Type B pancreatic cell (in vitro differentiated cells): ENCODE results near the gene CCDC157. TPM values are rescaled to one million over a fixed set of nuclear protein-coding genes. Genes with fewer than 3 reads are reported as not detected.

Experiments
- DNase-seq: peaks from one replicate; pipeline ENCODE4 v3.0.0; 2021; ENCODE audit warnings: mixed read lengths; ENCODE audit not compliant: unreplicated experiment; ENCODE audit errors: extremely low spot score
- H3K27ac Mint-ChIP-seq: 2 replicates; pipeline ENCODE4 v1.8.0; 2021; ENCODE audit warnings: mild to moderate bottlenecking, mixed read lengths
- H3K27me3 Mint-ChIP-seq: 2 replicates; pipeline ENCODE4 v1.8.0; 2021; ENCODE audit warnings: mixed read lengths
- H3K36me3 Mint-ChIP-seq: 2 replicates; pipeline ENCODE4 v1.8.0; 2021; ENCODE audit warnings: mixed read lengths
- H3K4me1 Mint-ChIP-seq: one replicate; pipeline ENCODE4 v1.8.0; 2021; ENCODE audit warnings: mixed read lengths; ENCODE audit not compliant: unreplicated experiment
- H3K4me3 Mint-ChIP-seq: 2 replicates; pipeline ENCODE4 v1.8.0; 2021; ENCODE audit warnings: mild to moderate bottlenecking, mixed read lengths
- H3K9me3 Mint-ChIP-seq: 2 replicates; pipeline ENCODE4 v1.8.0; 2021; ENCODE audit warnings: mixed read lengths
- CTCF ChIP-seq: fragments of 200-600 bp; sonication (generic); conservative IDR thresholded peaks from 2 replicates; pipeline ENCODE4 v1.5.0; 2021; ENCODE audit warnings: antibody characterized with exemption, mild to moderate bottlenecking
- total RNA-seq: library from RNA; stranded (reverse); gene quantifications from 2 replicates; pipeline ENCODE4 v1.2.1, GENCODE V29; 2021; ENCODE audit warnings: low replicate concordance

Gene CCDC157
- total RNA-seq, 1 donor from 2014 or later, result 9.4 TPM

GRCh38 chr22:30348809-30349208, 8.0 kb upstream of the CCDC157 start:
- Mint-ChIP-seq H3K9me3 (no peaks in the 10 kb centered on the region), H3K4me1 (peaks cover 4% of the 10 kb centered on the region), H3K27me3 (no peaks in the 10 kb centered on the region), H3K4me3 (no peak overlapping the region), H3K36me3 (peaks cover 30% of the 10 kb centered on the region), H3K27ac (peak overlapping the region; percentile 63)
- no peak for TF ChIP-seq CTCF
- no peak for DNase-seq

GRCh38 chr22:30351226-30351625, 5.6 kb upstream of the CCDC157 start:
- H3K27ac Mint-ChIP-seq, result no peak overlapping the region
- H3K4me3 Mint-ChIP-seq, result no peak overlapping the region
- H3K36me3 Mint-ChIP-seq, result peaks cover 27% of the 10 kb centered on the region
- no peak for DNase-seq
- TF ChIP-seq CTCF, result no peak
- no peaks in the 10 kb centered on the region for H3K9me3 Mint-ChIP-seq
- H3K27me3 Mint-ChIP-seq, result no peaks in the 10 kb centered on the region
- H3K4me1 Mint-ChIP-seq, result peaks cover 23% of the 10 kb centered on the region

- Mint-ChIP-seq H3K4me1 (peaks cover 31% of the 10 kb centered on the region), H3K9me3 (no peaks in the 10 kb centered on the region)
Observed at GRCh38 chr22:30354644-30355043, 2.2 kb upstream of the CCDC157 start.

GRCh38 chr22:30357236-30357570, 396 bp downstream of the CCDC157 start:
- peak overlapping the region; percentile 99 for H3K27ac Mint-ChIP-seq
- H3K4me3 Mint-ChIP-seq, result peak overlapping the region; percentile 99
- H3K4me1 Mint-ChIP-seq, result peaks cover 32% of the 10 kb centered on the region
- H3K36me3 Mint-ChIP-seq, result peaks cover 8% of the 10 kb centered on the region
- no peak for TF ChIP-seq CTCF
- no peaks in the 10 kb centered on the region for H3K27me3 Mint-ChIP-seq
- DNase-seq, result no peak
- H3K9me3 Mint-ChIP-seq, result no peaks in the 10 kb centered on the region

More at GRCh38 chr22:30354644-30355043, 2.2 kb upstream of the CCDC157 start:
- Mint-ChIP-seq H3K27ac (peak overlapping the region; percentile 16), H3K4me3 (peak overlapping the region; percentile 99), H3K27me3 (no peaks in the 10 kb centered on the region), H3K36me3 (peaks cover 20% of the 10 kb centered on the region)
- no peak for TF ChIP-seq CTCF
- no peak for DNase-seq

GRCh38 chr22:30357650-30358215, 926 bp downstream of the CCDC157 start:
- H3K36me3 Mint-ChIP-seq, result peaks cover 12% of the 10 kb centered on the region
- no peaks in the 10 kb centered on the region for H3K27me3 Mint-ChIP-seq
- TF ChIP-seq CTCF, result no peak
- no peak for DNase-seq
- H3K27ac Mint-ChIP-seq, result peak overlapping the region; percentile 99
- H3K4me3 Mint-ChIP-seq, result peak overlapping the region; percentile 99
- no peaks in the 10 kb centered on the region for H3K9me3 Mint-ChIP-seq
- H3K4me1 Mint-ChIP-seq, result peaks cover 37% of the 10 kb centered on the region

GRCh38 chr22:30358541-30358940, 1.7 kb downstream of the CCDC157 start:
- H3K36me3 Mint-ChIP-seq, result peaks cover 12% of the 10 kb centered on the region
- TF ChIP-seq CTCF, result no peak
- no peaks in the 10 kb centered on the region for H3K27me3 Mint-ChIP-seq
- H3K4me3 Mint-ChIP-seq, result peak overlapping the region; percentile 99
- H3K4me1 Mint-ChIP-seq, result peaks cover 35% of the 10 kb centered on the region
- DNase-seq, result no peak
- H3K9me3 Mint-ChIP-seq, result no peaks in the 10 kb centered on the region
- peak overlapping the region; percentile 90 for H3K27ac Mint-ChIP-seq
